NCI-H2227 (cell line): Measurements from ENCODE around the gene JADE2.
A peak's percentile ranks its signal among the peaks of the same experiment; 100 is the strongest.
"Not testable (repeated sequence)": the region's sequence is repeated elsewhere in the genome, so short reads cannot be mapped to it uniquely, and the experiment has no call there.

Experiments
- DNase-seq: peaks from one replicate; lab custom pipeline; 2025; ENCODE audit not compliant: unreplicated experiment; lab: John Stamatoyannopoulos, UW

JADE2 gene

GRCh38 chr5:134550271-134551214 lies 25.1 kb downstream of the JADE2 start:
- no peak for DNase-seq

GRCh38 chr5:134551901-134552300 lies 26.4 kb downstream of the JADE2 start:
- DNase-seq, result no peak

GRCh38 chr5:134552301-134552700 lies 26.8 kb downstream of the JADE2 start:
- no peak for DNase-seq

GRCh38 chr5:134552716-134553115 lies 27.2 kb downstream of the JADE2 start:
- DNase-seq, result not testable (repeated sequence)

- no peak for DNase-seq
These were observed 28.4 kb downstream of the JADE2 start for GRCh38 chr5:134553821-134554267.

- no peak for DNase-seq
These were observed 29.1 kb downstream of the JADE2 start for GRCh38 chr5:134554319-134555222.

GRCh38 chr5:134555223-134555889 lies 29.9 kb downstream of the JADE2 start:
- no peak for DNase-seq

- DNase-seq, result peak; percentile 81
These were observed 30.4 kb downstream of the JADE2 start for GRCh38 chr5:134555890-134556311.

GRCh38 chr5:134556588-134556987 lies 31.1 kb downstream of the JADE2 start:
- DNase-seq, result not testable (repeated sequence)

GRCh38 chr5:134556994-134557393 lies 31.5 kb downstream of the JADE2 start:
- no peak for DNase-seq

GRCh38 chr5:134559672-134560071 lies 34.2 kb downstream of the JADE2 start:
- DNase-seq, result no peak

GRCh38 chr5:134560698-134561097 lies 35.2 kb downstream of the JADE2 start:
- no peak for DNase-seq

- no peak for DNase-seq
These were observed 36.4 kb downstream of the JADE2 start for GRCh38 chr5:134561871-134562296.

GRCh38 chr5:134563221-134563620 lies 37.8 kb downstream of the JADE2 start:
- DNase-seq, result no peak

GRCh38 chr5:134563962-134564361 lies 38.5 kb downstream of the JADE2 start:
- DNase-seq, result no peak

- no peak for DNase-seq
These were observed 38.9 kb downstream of the JADE2 start for GRCh38 chr5:134564396-134564795.

- DNase-seq, result no peak
These were observed 40.6 kb downstream of the JADE2 start for GRCh38 chr5:134565791-134566740.

- DNase-seq, result no peak
These were observed 41.3 kb downstream of the JADE2 start for GRCh38 chr5:134566741-134567221.

GRCh38 chr5:134567641-134568336 lies 42.3 kb downstream of the JADE2 start:
- no peak for DNase-seq
